PC-9 (cell line): ENCODE data around the gene JAK3. TPM values are rescaled to one million over a fixed set of nuclear protein-coding genes. Genes with fewer than 3 reads are reported as not detected.

ENCODE experiments used
- Bru-seq: library from RNA; stranded (reverse); fragments of 400-500 nt; gene quantifications from one replicate; lab custom pipeline; 2021; lab: Mats Ljungman, UMichigan
- BruChase-seq, 2 experiments: library from RNA; stranded (reverse); fragments of 400-500 nt; gene quantifications; one replicate each; lab custom pipeline; 2021; lab: Mats Ljungman, UMichigan
- BruUV-seq: library from RNA; stranded (reverse); fragments of 400-500 nt; replicated peaks from 2 replicates; lab custom pipeline; 2021; lab: Mats Ljungman, UMichigan
- CTCF ChIA-PET: fragments of 300-600 bp; sonication (Branson Sonifier 250); formaldehyde crosslinking; loops from one replicate; lab custom pipeline; 2022; ENCODE audit warnings: antibody characterized with exemption; lab: Charles Lee
- POLR2A ChIA-PET: fragments of 300-600 bp; sonication (Branson Sonifier 250); formaldehyde crosslinking; loops from one replicate; lab custom pipeline; 2022; ENCODE audit warnings: antibody characterized with exemption; ENCODE audit not compliant: unreplicated experiment; lab: Charles Lee
- DNase-seq, 2 experiments: peaks; one replicate each; pipeline versions ENCODE4 v3.0.0 to v3.0.0-alpha.2; 2015 to 2022; ENCODE audit warnings: mixed read lengths in 1 of 2
- H2AFZ ChIP-seq: fragments of 200-600 bp; sonication (generic); 2 replicates; pipeline ENCODE4 v1.8.1; 2017; ENCODE audit warnings: antibody characterized with exemption
- H3F3A ChIP-seq: fragments of 200-600 bp; sonication (generic); 2 replicates; pipeline ENCODE4 v1.8.1; 2017; ENCODE audit warnings: antibody characterized with exemption, mild to moderate bottlenecking, low read depth; ENCODE audit not compliant: insufficient read depth
- H3K27ac ChIP-seq: fragments of 200-600 bp; sonication (generic); 2 replicates; pipeline ENCODE4 v1.6.1; 2016; ENCODE audit warnings: mixed run types
- H3K27me3 ChIP-seq: fragments of 200-600 bp; sonication (generic); 2 replicates; pipeline ENCODE4 v1.6.1; 2016; ENCODE audit warnings: low read depth, mixed run types; ENCODE audit not compliant: insufficient read depth
- H3K36me3 ChIP-seq: fragments of 200-600 bp; sonication (generic); 2 replicates; pipeline ENCODE4 v1.6.1; 2016; ENCODE audit warnings: low read depth, mixed run types
- H3K4me1 ChIP-seq: fragments of 200-600 bp; sonication (generic); replicated peaks from 2 replicates; pipeline ENCODE4 v1.6.1; 2016; ENCODE audit warnings: mixed run types; ENCODE audit not compliant: insufficient read depth
- H3K4me2 ChIP-seq: fragments of 200-600 bp; sonication (generic); 2 replicates; pipeline ENCODE4 v1.6.1; 2017; ENCODE audit warnings: mixed run types
- H3K4me3 ChIP-seq: fragments of 200-600 bp; sonication (generic); 2 replicates; pipeline ENCODE4 v1.6.1; 2016; ENCODE audit warnings: mixed run types
- H3K79me2 ChIP-seq: fragments of 200-600 bp; sonication (generic); 2 replicates; pipeline ENCODE4 v1.6.1; 2017; ENCODE audit warnings: low read depth, mixed run types
- H3K9me2 ChIP-seq: fragments of 200-600 bp; sonication (generic); 2 replicates; pipeline ENCODE4 v1.8.1; 2017; ENCODE audit warnings: mild to moderate bottlenecking; ENCODE audit not compliant: insufficient read depth
- H3K9me3 ChIP-seq: fragments of 200-600 bp; sonication (generic); 2 replicates; pipeline ENCODE4 v1.8.1; 2016; ENCODE audit warnings: low read depth; ENCODE audit not compliant: insufficient read depth
- H4K20me1 ChIP-seq: fragments of 200-600 bp; sonication (generic); 2 replicates; pipeline ENCODE4 v1.8.1; 2017; ENCODE audit not compliant: insufficient read depth
- CTCF ChIP-seq: fragments of 200-600 bp; sonication (generic); conservative IDR thresholded peaks from 2 replicates; pipeline ENCODE4 v1.6.1; 2017; ENCODE audit warnings: mixed run types, antibody characterized with exemption, mild to moderate bottlenecking, moderate library complexity
- EZH2 ChIP-seq: fragments of 200-600 bp; sonication (generic); IDR thresholded peaks from 2 replicates; pipeline ENCODE4 v1.8.0; 2017; ENCODE audit warnings: antibody characterized with exemption, low read depth
- intact Hi-C: fragments of 100-400 bp; cut with micrococcal nuclease; formaldehyde crosslinking; loops from one replicate; pipeline ENCODE4 v1.10.0; 2022; ENCODE audit not compliant: unreplicated experiment
- long read RNA-seq: library from polyadenylated mRNA; stranded (forward); transcript quantifications from one replicate; pipeline ENCODE4 v2.0.0, GENCODE V29; 2022
- total RNA-seq: library from RNA; stranded (reverse); gene quantifications from 2 replicates; pipeline ENCODE4 v1.2.3, GENCODE V29; 2021

The JAK3 gene
- 13.5 and 16.2 TPM in 2 replicates for total RNA-seq
- Bru-seq, nascent RNA: percentile 43 among the genes with signal in this experiment
- BruChase-seq, experiment 1, labeled RNA remaining after a 2-hour chase: percentile 53 among the genes with signal in this experiment
- percentile 58 among the genes with signal in this experiment for BruChase-seq, experiment 2, labeled RNA remaining after a 6-hour chase
- long read RNA-seq, partial matches to known transcripts: 12 of 19 reads
- long read RNA-seq, other reads (novel, unspliced or antisense): 7 of 19 reads

DNA sequence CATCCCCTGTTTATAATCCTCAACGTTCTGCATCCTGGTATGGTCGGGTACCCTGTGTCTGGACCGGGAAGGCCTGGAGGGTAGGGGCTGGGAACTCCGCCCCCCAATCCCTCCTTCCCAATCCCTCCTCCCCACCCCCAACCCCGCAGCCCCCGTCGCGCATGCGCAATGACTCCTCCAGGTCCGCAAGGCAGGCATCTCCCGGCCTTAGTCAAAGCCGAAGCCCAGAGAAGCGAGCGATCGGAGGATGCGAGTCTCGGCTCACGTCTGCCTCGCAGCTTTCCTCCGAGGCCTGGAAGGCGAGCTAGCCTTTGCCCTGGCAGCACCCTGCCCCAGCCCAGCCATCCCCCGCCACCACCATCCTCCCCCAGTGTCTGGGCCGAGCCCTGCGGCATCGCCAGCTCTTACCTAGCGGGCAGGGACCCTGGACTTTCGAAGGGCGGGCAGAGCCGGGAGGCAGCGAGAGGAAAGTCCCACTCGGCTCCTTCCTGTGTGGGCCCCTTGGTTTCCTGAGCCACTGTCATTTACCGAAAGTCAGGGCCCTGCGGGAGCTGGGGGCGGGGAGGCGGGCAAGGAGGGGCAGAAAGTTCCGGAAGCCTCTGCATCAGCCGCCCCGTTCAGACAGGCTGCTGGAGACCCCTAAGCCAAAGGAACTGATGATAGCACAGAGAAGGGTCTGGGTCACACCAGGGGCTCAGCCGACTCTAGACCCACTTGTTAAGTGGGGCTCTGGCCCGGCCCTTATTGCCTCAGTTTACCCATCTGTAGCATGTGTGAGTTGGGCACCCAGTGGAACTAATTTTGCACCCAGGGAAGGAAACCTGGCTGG lies at the start of gene JAK3:
JAK3 (minus strand) TSS at position 445 of the 829 bp plus-strand sequence. CDS start 3,565 bp downstream, outside the sequence.
- no peak within 1 kb of the TSS for H2AFZ ChIP-seq
- CTCF ChIA-PET: interaction anchor here (0.6 kb wide), 1 partner anchor 482 kb away, joined by 3 read pairs; no protein-coding TSS in a partner anchor
- no peaks in the 10 kb centered on the region for H3K9me2 ChIP-seq
- H4K20me1 ChIP-seq: no peaks in the 10 kb centered on the region
- no peaks in the 10 kb centered on the region for H3K27me3 ChIP-seq
- H3K4me3 ChIP-seq: no peak within 1 kb of the TSS
- peaks cover 18% of the 10 kb centered on the region for H3F3A ChIP-seq
- H3K36me3 ChIP-seq: no peaks in the 10 kb centered on the region
- peaks cover 8% of the 10 kb centered on the region for H3K79me2 ChIP-seq
- no peak for TF ChIP-seq EZH2
- TF ChIP-seq CTCF: no peak
- BruUV-seq: no TSS peak
- H3K27ac ChIP-seq: no peak within 1 kb of the TSS
- intact Hi-C loops: no loop called here
- no peak within 1 kb of the TSS for H3K4me2 ChIP-seq
- H3K9me3 ChIP-seq: no peaks in the 10 kb centered on the region
- peaks cover 24% of the 10 kb centered on the region for H3K4me1 ChIP-seq
- no peak for DNase-seq
- POLR2A ChIA-PET: no interaction called here

- ChIA-PET POLR2A (no interaction called here), CTCF (interaction anchor here (0.6 kb wide), 1 partner anchor 55 kb away, joined by 3 read pairs; no protein-coding TSS in a partner anchor)
- Histone ChIP-seq H4K20me1 (no peaks in the 10 kb centered on the region), H2AFZ (no peak overlapping the region), H3K4me2 (no peak overlapping the region), H3K27ac (no peak overlapping the region), H3K27me3 (peaks cover 85% of the 10 kb centered on the region; the same call in 1 of the 2 replicates), H3K36me3 (no peaks in the 10 kb centered on the region), H3K9me3 (no peaks in the 10 kb centered on the region), H3F3A (no peaks in the 10 kb centered on the region), H3K4me1 (no peaks in the 10 kb centered on the region), H3K79me2 (no peaks in the 10 kb centered on the region), H3K9me2 (no peaks in the 10 kb centered on the region), H3K4me3 (no peak overlapping the region)
- peak in 1 of 2 experiments; percentile 27 for DNase-seq
- TF ChIP-seq CTCF (no peak), EZH2 (no peak)
- intact Hi-C loops: no loop called here
- BruUV-seq: no TSS peak
Measured at GRCh38 chr19:17893766-17894165, 46.0 kb upstream of the JAK3 start.

DNA sequence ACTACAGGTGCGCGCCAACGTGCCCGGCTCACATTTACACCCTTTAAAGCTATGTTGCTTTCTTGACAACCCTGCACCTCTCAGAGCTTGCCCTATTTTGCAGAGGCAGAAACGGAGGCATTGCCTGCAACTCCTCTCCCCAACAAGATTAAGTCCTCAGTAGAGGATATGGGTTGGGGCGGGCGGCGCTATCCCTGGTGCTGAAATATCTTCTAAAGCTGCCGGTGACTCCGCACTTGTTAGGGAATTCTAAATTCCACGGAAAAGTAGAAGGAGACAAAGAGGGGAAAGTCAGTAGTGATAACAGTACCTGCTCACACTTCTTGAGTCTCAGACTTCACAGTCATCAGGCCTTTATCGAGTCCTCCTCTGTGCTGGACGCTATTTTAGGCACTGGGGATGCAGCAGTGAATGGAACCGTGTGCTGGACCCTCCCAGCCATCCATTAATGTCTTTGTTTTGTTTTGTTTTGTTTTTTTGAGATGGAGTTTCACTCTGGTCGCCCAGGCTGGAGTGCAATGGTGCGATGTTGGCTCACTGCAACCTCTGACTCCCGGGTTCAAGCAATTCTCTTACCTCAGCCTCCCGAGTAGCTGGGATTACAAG lies 41.9 kb upstream of the JAK3 start:
- Histone ChIP-seq H3K27me3 (peaks cover 58% of the 10 kb centered on the region; the same call in 1 of the 2 replicates), H3K4me1 (no peaks in the 10 kb centered on the region), H3K27ac (no peak overlapping the region), H3K4me2 (no peak overlapping the region), H4K20me1 (no peaks in the 10 kb centered on the region), H3K9me3 (no peaks in the 10 kb centered on the region), H3K4me3 (no peak overlapping the region), H2AFZ (no peak overlapping the region), H3K36me3 (no peaks in the 10 kb centered on the region), H3F3A (0 out of 2 replicates have a peak, but pooled peaks cover 6% of the 10 kb centered on the region), H3K9me2 (no peaks in the 10 kb centered on the region), H3K79me2 (no peaks in the 10 kb centered on the region)
- DNase-seq: peak in 1 of 2 experiments; percentile 32
- no TSS peak for BruUV-seq
- ChIA-PET POLR2A (interaction anchor here (0.7 kb wide), 1 partner anchor 244 kb away, joined by 6 read pairs; no protein-coding TSS in a partner anchor), CTCF (no interaction called here)
- intact Hi-C loops: no loop called here
- TF ChIP-seq EZH2 (no peak), CTCF (no peak)
